Skeletal muscle tissue (tissue), 4 donors: ENCODE data around the gene ELMOD1. TPM values are rescaled to one million over a fixed set of nuclear protein-coding genes. Genes with fewer than 3 reads are reported as not detected.

ENCODE experiments used
- H3K27ac ChIP-seq: one replicate; pipeline ENCODE4 v1.7.0; 2013; ENCODE audit warnings: mild to moderate bottlenecking, low read depth, low read length, inconsistent platforms
- H3K27me3 ChIP-seq, 3 donors: one replicate each; pipeline ENCODE4 v1.7.0; 2013; ENCODE audit warnings: low read length in 3 of 3; ENCODE audit not compliant: control insufficient read depth in 3 of 3, insufficient read depth in 3 of 3
- H3K36me3 ChIP-seq, 3 donors: one replicate each; pipeline ENCODE4 v1.7.0; 2013; ENCODE audit warnings: low read length in 3 of 3; ENCODE audit not compliant: control insufficient read depth in 3 of 3, insufficient read depth in 3 of 3
- H3K4me1 ChIP-seq, 3 donors: one replicate each; pipeline ENCODE4 v1.7.0; 2013; ENCODE audit warnings: low read length in 3 of 3, mild to moderate bottlenecking in 3 of 3; ENCODE audit not compliant: control insufficient read depth in 3 of 3, insufficient read depth in 3 of 3
- H3K4me3 ChIP-seq, 3 donors: one replicate each; pipeline ENCODE4 v1.7.0; 2013; ENCODE audit warnings: low read length in 3 of 3
- H3K9ac ChIP-seq, 3 donors: one replicate each; pipeline ENCODE4 v1.7.0; 2013; ENCODE audit warnings: low read length in 3 of 3, mild to moderate bottlenecking in 3 of 3, moderate library complexity in 2 of 3, low read depth in 1 of 3
- H3K9me3 ChIP-seq, 3 donors: one replicate each; pipeline ENCODE4 v1.7.0; 2013; ENCODE audit warnings: low read length in 3 of 3; ENCODE audit not compliant: control insufficient read depth in 3 of 3
- total RNA-seq: library from RNA; depleted of rRNA; stranded (reverse); fragments of >200 nt; gene quantifications from one replicate; pipeline ENCODE4 v1.2.3, GENCODE V29; 2014
- donor health status: Osteomylitis.

Gene ELMOD1
- total RNA-seq, result 6.3 TPM

DNA sequence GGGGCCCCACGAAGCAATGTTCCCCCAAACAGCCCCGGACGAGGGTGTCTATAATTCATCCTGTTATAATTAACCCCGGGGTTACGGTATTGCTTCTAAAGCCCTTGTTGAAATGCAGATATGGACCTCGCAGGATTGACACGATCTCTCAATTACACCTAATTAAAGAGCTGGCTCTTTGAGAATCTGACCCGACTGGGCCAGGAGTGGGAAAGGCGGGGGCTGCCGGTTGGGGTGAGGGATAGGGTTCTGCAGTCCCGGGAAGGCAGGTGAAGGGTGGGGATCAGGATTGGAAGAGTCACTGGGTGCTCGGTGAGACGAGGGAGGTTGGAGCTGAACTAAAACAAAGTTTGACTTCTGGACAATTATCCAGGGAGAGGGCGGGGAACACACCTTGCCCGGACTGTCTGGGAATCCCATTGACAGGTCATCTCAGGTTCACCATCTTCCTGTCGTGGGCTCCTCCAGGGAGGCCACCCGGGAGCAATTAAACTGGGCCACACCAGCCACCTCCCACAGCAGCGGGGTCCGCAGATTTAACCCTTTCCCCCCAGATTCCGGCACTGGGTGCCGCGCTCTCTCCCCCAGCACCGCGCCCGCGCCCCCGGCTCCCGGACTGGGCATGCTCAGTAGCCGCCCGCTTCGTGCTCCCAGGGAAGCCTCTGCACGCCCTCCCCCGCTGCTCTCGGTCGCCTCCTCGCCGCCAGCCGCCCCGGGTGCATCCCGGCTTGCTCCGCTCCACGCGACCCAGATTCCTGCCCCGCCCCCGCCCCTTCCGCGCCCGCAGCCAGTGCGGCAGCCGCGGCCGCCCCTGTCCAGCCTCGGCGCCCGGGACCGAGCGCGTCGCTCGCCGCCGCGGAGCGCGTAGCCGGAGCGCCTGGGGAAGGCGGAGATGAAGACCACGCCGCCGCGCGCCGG, at the start of gene ELMOD1:
Gene ELMOD1, plus strand, starts transcription at position 688 of the 918 bp plus-strand sequence. CDS start 27,043 bp downstream, outside the sequence.
- H3K27me3 ChIP-seq, result peaks cover 0 to 4% (median 2%) of the 10 kb centered on the region in 3 donors
- H3K9ac ChIP-seq, result peak within 1 kb of the TSS; percentile 60 to 80 (median 74)
- H3K27ac ChIP-seq, result no peak within 1 kb of the TSS

DNA sequence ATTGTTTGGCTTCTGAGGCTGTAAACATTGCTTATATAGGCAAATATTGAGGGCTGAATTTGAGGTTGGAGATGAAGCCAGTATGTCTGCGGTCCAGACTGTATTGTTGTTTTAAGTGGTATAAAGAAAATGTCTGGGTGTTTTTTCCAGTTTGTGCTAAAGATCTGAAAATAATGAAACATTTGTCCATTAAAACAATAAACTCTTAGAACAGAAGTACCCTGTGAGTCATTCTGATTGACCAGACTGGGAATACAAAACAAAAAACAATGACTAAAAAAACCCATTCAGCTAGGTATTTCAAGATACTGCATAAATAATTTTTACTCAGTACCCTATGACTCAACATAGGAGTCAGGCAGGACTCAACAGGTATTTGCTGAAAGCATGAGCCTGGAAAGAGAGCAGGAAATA, 45.8 kb upstream of the ELMOD1 start:
- H3K4me1 ChIP-seq, result no peaks in the 10 kb centered on the region
- H3K9ac ChIP-seq, result no peak overlapping the region
- no peaks in the 10 kb centered on the region for H3K27me3 ChIP-seq
- no peaks in the 10 kb centered on the region for H3K9me3 ChIP-seq
- peaks cover 3 to 4% (median 3%) of the 10 kb centered on the region in 3 donors for H3K36me3 ChIP-seq
- no peak overlapping the region for H3K27ac ChIP-seq
- no peak overlapping the region for H3K4me3 ChIP-seq

More for the DNA sequence above, at the start of gene ELMOD1:
- Histone ChIP-seq H3K4me1 (peaks cover 14 to 16% (median 15%) of the 10 kb centered on the region in 3 donors), H3K4me3 (peak within 1 kb of the TSS; percentile 85 to 89 (median 87)), H3K36me3 (no peaks in the 10 kb centered on the region), H3K9me3 (no peaks in the 10 kb centered on the region)

DNA sequence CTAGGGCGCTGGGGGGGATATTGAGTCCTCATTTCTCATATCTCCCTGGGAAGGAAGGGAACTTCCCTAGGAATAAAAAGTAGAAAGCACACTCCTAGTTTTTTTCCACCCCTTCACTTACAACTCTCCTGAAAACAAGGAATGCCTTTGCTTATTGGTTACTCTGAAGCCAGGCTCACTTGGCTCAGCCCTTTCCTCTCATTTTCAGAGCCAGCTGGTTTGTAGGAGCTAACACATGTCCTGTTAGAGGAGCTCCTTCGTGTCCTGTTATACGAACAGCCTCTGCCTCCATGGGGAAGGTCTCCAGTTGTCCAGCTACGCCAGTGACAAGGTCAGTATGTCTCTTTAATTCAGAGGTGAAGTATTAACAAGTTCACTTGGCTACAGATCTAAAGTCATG, 43.0 kb upstream of the ELMOD1 start:
- peaks cover 8 to 20% (median 9%) of the 10 kb centered on the region in 3 donors for H3K36me3 ChIP-seq
- no peak overlapping the region for H3K4me3 ChIP-seq
- H3K9me3 ChIP-seq, result no peaks in the 10 kb centered on the region
- no peak overlapping the region for H3K9ac ChIP-seq
- H3K27ac ChIP-seq, result no peak overlapping the region
- no peaks in the 10 kb centered on the region for H3K4me1 ChIP-seq
- H3K27me3 ChIP-seq, result no peaks in the 10 kb centered on the region

DNA sequence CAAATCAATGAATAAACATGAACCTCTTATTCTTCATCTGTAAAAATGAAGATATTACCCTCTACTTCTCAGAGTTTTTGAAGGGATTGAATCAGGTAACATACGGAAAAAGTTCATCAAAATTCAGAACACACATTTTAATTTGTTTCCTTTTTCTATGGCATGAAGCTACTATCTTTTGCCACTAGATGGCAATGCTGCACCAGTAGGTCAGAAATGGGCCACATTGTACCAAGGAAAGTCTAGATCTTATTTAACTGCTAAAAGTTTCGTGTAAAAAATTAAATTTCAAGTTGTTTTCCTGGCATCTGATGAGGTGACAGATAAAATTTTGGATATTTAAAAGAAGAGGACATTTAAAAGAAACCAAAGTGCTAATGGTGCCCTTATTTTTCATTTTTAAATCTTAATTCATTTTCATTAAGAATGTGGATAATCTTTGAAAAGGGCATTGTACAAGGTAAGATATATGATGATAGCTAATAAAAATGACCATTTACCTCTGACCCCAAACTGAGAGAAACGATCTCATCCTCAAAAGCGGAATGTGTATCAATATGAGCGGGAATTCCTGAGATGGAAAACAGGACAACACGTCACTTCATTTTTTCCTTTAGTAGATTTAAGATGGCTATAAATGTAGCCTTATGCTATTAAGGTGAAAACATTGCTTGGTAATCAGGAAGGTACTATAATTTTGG, 41.5 kb upstream of the ELMOD1 start:
- H3K4me1 ChIP-seq, result no peaks in the 10 kb centered on the region

DNA sequence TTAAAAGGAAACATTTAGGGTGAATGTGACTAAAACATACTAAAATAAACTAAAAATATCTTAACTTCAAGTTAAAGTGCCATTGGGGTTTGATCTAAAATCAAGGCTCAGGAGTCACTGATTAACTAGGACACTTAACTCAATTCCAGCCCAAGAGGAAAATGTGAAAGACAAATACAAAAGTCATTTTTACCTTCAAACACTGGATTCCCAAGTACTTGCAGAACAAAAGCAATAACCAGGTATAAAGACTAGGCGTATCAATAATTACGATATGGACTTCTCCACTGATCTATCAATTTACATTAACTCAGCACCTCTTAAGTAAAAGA, 41.0 kb upstream of the ELMOD1 start:
- Histone ChIP-seq H3K27me3 (no peaks in the 10 kb centered on the region), H3K4me3 (no peak overlapping the region), H3K4me1 (no peaks in the 10 kb centered on the region), H3K9ac (no peak overlapping the region), H3K36me3 (peaks cover 9 to 22% (median 13%) of the 10 kb centered on the region in 3 donors), H3K9me3 (no peaks in the 10 kb centered on the region), H3K27ac (no peak overlapping the region)

More for the DNA sequence above, 41.5 kb upstream of the ELMOD1 start:
- peaks cover 9 to 22% (median 13%) of the 10 kb centered on the region in 3 donors for H3K36me3 ChIP-seq
- no peaks in the 10 kb centered on the region for H3K9me3 ChIP-seq
- no peaks in the 10 kb centered on the region for H3K27me3 ChIP-seq
- H3K27ac ChIP-seq, result no peak overlapping the region
- no peak overlapping the region for H3K4me3 ChIP-seq
- H3K9ac ChIP-seq, result no peak overlapping the region

DNA sequence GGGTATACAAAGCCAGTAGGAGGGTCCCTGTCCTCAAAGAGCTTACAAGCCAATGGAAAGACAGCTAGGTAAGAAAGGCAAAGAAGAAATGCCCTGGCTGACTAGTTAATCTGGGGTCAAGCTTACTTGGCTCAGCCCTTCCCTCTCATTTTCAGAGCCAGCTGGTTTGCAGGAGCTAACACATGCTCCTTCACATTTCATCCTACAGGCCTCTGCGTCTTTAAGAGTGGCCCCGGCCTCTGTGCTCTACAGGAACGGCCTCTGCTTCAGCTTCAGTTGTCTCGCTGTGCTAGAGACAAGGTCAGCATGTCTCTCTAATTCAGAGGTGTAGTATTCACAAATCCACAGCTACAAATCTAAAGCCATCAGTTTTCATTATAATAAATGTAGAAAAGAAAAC, 40.6 kb upstream of the ELMOD1 start:
- Histone ChIP-seq H3K27ac (no peak overlapping the region), H3K9ac (no peak overlapping the region), H3K4me1 (no peaks in the 10 kb centered on the region), H3K9me3 (no peaks in the 10 kb centered on the region), H3K4me3 (no peak overlapping the region), H3K36me3 (peaks cover 9 to 24% (median 13%) of the 10 kb centered on the region in 3 donors), H3K27me3 (no peaks in the 10 kb centered on the region)

DNA sequence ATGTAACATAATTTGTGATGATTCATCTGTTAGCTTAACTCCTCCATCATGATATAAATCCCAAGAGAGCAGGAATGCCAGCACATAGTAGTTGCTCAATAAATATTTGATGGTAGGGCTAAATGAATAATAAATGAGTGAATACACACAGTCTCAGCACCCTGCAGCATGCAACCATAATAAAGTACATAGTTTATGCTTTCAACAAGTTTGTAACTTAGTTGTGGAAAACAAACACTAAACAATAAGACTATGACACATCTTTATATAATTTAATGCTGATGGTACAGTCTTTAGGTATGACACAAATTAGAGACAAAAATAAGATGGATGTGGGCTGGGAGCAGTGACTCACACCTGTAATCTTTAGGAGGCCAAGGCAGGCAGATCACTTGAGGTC, 29.3 kb upstream of the ELMOD1 start:
- Histone ChIP-seq H3K27me3 (no peaks in the 10 kb centered on the region), H3K4me1 (peaks cover 13 to 24% (median 14%) of the 10 kb centered on the region in 3 donors), H3K9ac (no peak overlapping the region), H3K4me3 (no peak overlapping the region), H3K36me3 (peaks cover 0 to 8% (median under 1%) of the 10 kb centered on the region in 3 donors), H3K27ac (no peak overlapping the region), H3K9me3 (no peaks in the 10 kb centered on the region)

DNA sequence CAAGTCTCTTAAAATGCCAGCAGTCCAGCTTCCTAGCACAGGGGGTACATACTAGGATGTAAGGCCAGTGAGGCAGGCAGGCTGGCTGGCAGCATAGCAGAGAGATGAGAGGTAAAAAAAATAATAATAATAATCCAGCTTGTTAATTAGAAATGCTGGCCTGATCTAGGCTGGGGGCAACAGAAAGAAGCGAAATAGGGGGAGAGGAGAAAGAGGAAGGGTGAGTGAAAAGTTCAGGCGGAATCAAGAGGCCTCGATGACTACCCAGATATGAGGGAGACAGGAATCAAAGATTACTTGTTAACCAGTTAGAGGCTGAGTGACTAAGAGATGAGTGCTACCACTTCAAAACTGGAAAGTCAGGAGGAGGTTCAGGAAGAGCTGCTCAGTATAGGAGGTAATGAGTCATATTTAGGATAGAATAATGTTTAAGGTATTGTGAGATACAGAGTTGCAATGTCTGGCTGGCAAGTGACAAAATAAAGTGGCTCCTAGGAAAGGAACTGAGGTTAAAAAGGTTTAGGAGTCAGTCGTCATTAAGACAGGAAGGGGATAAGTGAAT, 28.2 kb upstream of the ELMOD1 start:
- Histone ChIP-seq H3K27ac (no peak overlapping the region), H3K9ac (no peak overlapping the region)

DNA sequence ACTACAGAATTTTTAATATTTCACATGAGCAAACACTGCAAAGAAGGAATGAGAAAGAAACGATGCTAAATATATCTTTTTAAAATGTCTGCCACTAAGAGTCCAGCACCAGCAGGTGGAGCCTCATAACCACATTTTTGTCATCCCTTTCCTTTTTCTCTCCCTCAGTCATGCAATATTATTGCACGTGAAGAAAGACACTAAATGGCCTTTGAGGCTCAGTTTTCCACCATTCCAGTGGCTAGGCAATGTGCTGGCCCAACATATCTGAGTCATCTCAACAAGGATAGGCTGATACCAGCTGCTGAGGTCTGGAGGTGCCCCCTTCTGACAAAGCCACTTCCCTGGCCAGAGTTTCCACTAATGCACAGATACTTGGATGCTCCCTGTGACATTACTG, 27.2 kb upstream of the ELMOD1 start:
- Histone ChIP-seq H3K9me3 (no peaks in the 10 kb centered on the region), H3K36me3 (peaks cover 0 to 5% (median 0%) of the 10 kb centered on the region in 3 donors), H3K4me3 (peak overlapping the region in 2 of 3 donors; percentile 14 to 38), H3K4me1 (peaks cover 13 to 24% (median 14%) of the 10 kb centered on the region in 3 donors), H3K9ac (peak overlapping the region in 1 of 3 donors; percentile 51), H3K27me3 (no peaks in the 10 kb centered on the region), H3K27ac (peak overlapping the region; percentile 8)

More for the DNA sequence above, 28.2 kb upstream of the ELMOD1 start:
- Histone ChIP-seq H3K4me1 (peaks cover 13 to 24% (median 14%) of the 10 kb centered on the region in 3 donors), H3K4me3 (no peak overlapping the region), H3K9me3 (no peaks in the 10 kb centered on the region), H3K36me3 (peaks cover 0 to 8% (median 0%) of the 10 kb centered on the region in 3 donors), H3K27me3 (no peaks in the 10 kb centered on the region)
